ENCODE measurements around the gene DNAJC16.

GRCh38 chr1:15543589-15544568, 17.2 kb downstream of the DNAJC16 start:
- TF ChIP-seq CTCF (IDR thresholded peaks at IDR 0.05), result no peak
- TF ChIP-seq POLR2A (IDR thresholded peaks at IDR 0.05), result no peak
